ENCODE measurements around the gene SMC6. TPM values are rescaled to one million over a fixed set of nuclear protein-coding genes. Genes with fewer than 3 reads are reported as not detected.

Gene SMC6
- total RNA-seq, 1 experiment from 2014 or later = 41.3 TPM

GRCh38 chr2:17771956-17772355, 18.3 kb upstream of the SMC6 start:
- H3K36me3 ChIP-seq (ENCODE audit: control insufficient read depth, insufficient read depth, low read length) = no peaks in the 10 kb centered on the region
- H3K9me3 ChIP-seq = no peaks in the 10 kb centered on the region
- Mint-ChIP-seq H3K4me3 (ENCODE audit: unreplicated experiment) (no peak overlapping the region), H3K27ac (ENCODE audit: unreplicated experiment) (no peak overlapping the region), H3K9me3 (ENCODE audit: unreplicated experiment) (no peaks in the 10 kb centered on the region), H3K4me1 (ENCODE audit: low read depth, unreplicated experiment) (no peaks in the 10 kb centered on the region), H3K36me3 (ENCODE audit: insufficient read depth, unreplicated experiment) (peaks cover 46% of the 10 kb centered on the region), H3K27me3 (ENCODE audit: insufficient read depth, unreplicated experiment) (no peaks in the 10 kb centered on the region)
- no peak overlapping the region for H3K4me3 ChIP-seq (ENCODE audit: low read depth, low read length)
- no peak for TF ChIP-seq CTCF (IDR thresholded peaks at IDR 0.05; ENCODE audit: insufficient read depth in 1 of 2, low read depth in 1 of 2, low read length in 1 of 2, severe bottlenecking in 1 of 2, unreplicated experiment in 1 of 2)
- no peaks in the 10 kb centered on the region for H3K4me1 ChIP-seq
- H3K27me3 ChIP-seq (replicated peaks; ENCODE audit: control insufficient read depth, insufficient read depth, low read length) = no peaks in the 10 kb centered on the region
- intact Hi-C loops (cut with micrococcal nuclease; ENCODE audit: unreplicated experiment) = no loop called here
- ChIA-PET CTCF (no interaction called here), POLR2A (no interaction called here)
- BruUV-seq (replicated peaks) = no TSS peak
- no peak for DNase-seq

GRCh38 chr2:17768894-17769293, 15.3 kb upstream of the SMC6 start:
- ChIA-PET POLR2A (no interaction called here), CTCF (no interaction called here)
- H3K27ac Mint-ChIP-seq (ENCODE audit: unreplicated experiment) = no peak overlapping the region
- H3K27me3 ChIP-seq (replicated peaks; ENCODE audit: control insufficient read depth, insufficient read depth, low read length) = no peaks in the 10 kb centered on the region
- DNase-seq = no peak
- no TSS peak for BruUV-seq (replicated peaks)
- no peak overlapping the region for H3K4me3 ChIP-seq (ENCODE audit: low read depth, low read length)
- no peaks in the 10 kb centered on the region for H3K36me3 ChIP-seq (ENCODE audit: control insufficient read depth, insufficient read depth, low read length)
- intact Hi-C loops (cut with micrococcal nuclease; ENCODE audit: unreplicated experiment) = no loop called here
- no peaks in the 10 kb centered on the region for H3K9me3 Mint-ChIP-seq (ENCODE audit: unreplicated experiment)
- no peaks in the 10 kb centered on the region for H3K4me1 Mint-ChIP-seq (ENCODE audit: low read depth, unreplicated experiment)
- no peaks in the 10 kb centered on the region for H3K9me3 ChIP-seq
- H3K4me1 ChIP-seq = no peaks in the 10 kb centered on the region
- H3K27me3 Mint-ChIP-seq (ENCODE audit: insufficient read depth, unreplicated experiment) = no peaks in the 10 kb centered on the region
- H3K36me3 Mint-ChIP-seq (ENCODE audit: insufficient read depth, unreplicated experiment) = peaks cover 32% of the 10 kb centered on the region
- no peak for TF ChIP-seq CTCF (IDR thresholded peaks at IDR 0.05; ENCODE audit: insufficient read depth in 1 of 2, low read depth in 1 of 2, low read length in 1 of 2, severe bottlenecking in 1 of 2, unreplicated experiment in 1 of 2)
- H3K4me3 Mint-ChIP-seq (ENCODE audit: unreplicated experiment) = no peak overlapping the region

GRCh38 chr2:17765398-17765797, 11.8 kb upstream of the SMC6 start:
- no peaks in the 10 kb centered on the region for H3K36me3 ChIP-seq (ENCODE audit: control insufficient read depth, insufficient read depth, low read length)
- no peaks in the 10 kb centered on the region; the same call in 1 of the 2 replicates for H3K9me3 ChIP-seq

More at GRCh38 chr2:17765398-17765797, 11.8 kb upstream of the SMC6 start:
- no peaks in the 10 kb centered on the region for H3K9me3 Mint-ChIP-seq (ENCODE audit: unreplicated experiment)
- H3K4me3 Mint-ChIP-seq (ENCODE audit: unreplicated experiment) = no peak overlapping the region
- ChIA-PET POLR2A (no interaction called here), CTCF (no interaction called here)
- peaks cover 42% of the 10 kb centered on the region for H3K36me3 Mint-ChIP-seq (ENCODE audit: insufficient read depth, unreplicated experiment)
- no peak overlapping the region for H3K27ac Mint-ChIP-seq (ENCODE audit: unreplicated experiment)
- intact Hi-C loops (cut with micrococcal nuclease; ENCODE audit: unreplicated experiment) = no loop called here
- Histone ChIP-seq H3K4me1 (no peaks in the 10 kb centered on the region), H3K4me3 (ENCODE audit: low read depth, low read length) (no peak overlapping the region), H3K27me3 (replicated peaks; ENCODE audit: control insufficient read depth, insufficient read depth, low read length) (no peaks in the 10 kb centered on the region)
- no peaks in the 10 kb centered on the region for H3K27me3 Mint-ChIP-seq (ENCODE audit: insufficient read depth, unreplicated experiment)
- TF ChIP-seq CTCF (IDR thresholded peaks at IDR 0.05; ENCODE audit: insufficient read depth in 1 of 2, low read depth in 1 of 2, low read length in 1 of 2, severe bottlenecking in 1 of 2, unreplicated experiment in 1 of 2) = no peak
- DNase-seq = no peak
- no TSS peak for BruUV-seq (replicated peaks)
- no peaks in the 10 kb centered on the region for H3K4me1 Mint-ChIP-seq (ENCODE audit: low read depth, unreplicated experiment)

Measured in Caco-2 (cell line).